NCI-H510A (cell line): Measurements from ENCODE around the gene RLF.
A peak's percentile ranks its signal among the peaks of the same experiment; 100 is the strongest.

ENCODE experiments used
- DNase-seq: peaks from one replicate; lab custom pipeline; 2025; lab: John Stamatoyannopoulos, UW

RLF gene, protein sequence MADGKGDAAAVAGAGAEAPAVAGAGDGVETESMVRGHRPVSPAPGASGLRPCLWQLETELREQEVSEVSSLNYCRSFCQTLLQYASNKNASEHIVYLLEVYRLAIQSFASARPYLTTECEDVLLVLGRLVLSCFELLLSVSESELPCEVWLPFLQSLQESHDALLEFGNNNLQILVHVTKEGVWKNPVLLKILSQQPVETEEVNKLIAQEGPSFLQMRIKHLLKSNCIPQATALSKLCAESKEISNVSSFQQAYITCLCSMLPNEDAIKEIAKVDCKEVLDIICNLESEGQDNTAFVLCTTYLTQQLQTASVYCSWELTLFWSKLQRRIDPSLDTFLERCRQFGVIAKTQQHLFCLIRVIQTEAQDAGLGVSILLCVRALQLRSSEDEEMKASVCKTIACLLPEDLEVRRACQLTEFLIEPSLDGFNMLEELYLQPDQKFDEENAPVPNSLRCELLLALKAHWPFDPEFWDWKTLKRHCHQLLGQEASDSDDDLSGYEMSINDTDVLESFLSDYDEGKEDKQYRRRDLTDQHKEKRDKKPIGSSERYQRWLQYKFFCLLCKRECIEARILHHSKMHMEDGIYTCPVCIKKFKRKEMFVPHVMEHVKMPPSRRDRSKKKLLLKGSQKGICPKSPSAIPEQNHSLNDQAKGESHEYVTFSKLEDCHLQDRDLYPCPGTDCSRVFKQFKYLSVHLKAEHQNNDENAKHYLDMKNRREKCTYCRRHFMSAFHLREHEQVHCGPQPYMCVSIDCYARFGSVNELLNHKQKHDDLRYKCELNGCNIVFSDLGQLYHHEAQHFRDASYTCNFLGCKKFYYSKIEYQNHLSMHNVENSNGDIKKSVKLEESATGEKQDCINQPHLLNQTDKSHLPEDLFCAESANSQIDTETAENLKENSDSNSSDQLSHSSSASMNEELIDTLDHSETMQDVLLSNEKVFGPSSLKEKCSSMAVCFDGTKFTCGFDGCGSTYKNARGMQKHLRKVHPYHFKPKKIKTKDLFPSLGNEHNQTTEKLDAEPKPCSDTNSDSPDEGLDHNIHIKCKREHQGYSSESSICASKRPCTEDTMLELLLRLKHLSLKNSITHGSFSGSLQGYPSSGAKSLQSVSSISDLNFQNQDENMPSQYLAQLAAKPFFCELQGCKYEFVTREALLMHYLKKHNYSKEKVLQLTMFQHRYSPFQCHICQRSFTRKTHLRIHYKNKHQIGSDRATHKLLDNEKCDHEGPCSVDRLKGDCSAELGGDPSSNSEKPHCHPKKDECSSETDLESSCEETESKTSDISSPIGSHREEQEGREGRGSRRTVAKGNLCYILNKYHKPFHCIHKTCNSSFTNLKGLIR (N-terminal part only)

DNA sequence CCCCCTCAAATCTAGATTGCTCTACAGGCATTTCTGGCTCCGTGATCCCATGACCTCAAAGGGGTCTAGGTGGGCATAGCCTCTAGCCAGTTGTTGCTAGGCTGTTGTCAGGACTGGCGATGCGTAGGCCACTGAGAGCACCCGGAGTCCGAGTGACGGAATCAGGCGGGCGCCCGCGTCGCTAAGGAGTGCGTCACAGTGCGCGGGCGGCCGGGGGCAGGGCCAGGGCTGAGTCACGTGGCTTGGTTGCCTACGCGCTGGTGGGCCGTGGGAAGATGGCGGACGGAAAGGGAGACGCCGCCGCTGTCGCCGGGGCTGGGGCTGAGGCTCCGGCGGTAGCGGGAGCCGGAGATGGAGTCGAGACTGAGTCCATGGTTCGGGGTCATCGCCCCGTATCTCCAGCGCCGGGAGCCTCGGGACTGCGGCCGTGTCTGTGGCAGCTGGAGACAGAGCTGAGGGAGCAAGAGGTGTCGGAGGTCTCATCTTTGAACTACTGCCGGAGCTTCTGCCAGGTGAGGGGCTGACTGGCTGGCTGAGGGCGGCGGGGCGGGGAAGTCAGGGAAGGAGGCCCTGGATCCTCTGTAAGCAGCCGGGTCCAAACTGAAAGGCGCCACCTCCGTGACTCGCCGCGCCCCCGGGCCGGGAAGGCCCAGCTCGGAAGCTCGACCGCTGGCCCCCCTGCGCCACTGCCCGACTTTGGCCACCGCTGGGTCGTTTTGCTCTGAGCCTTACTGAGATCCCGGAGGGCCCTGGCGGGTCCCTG lies at the start of gene RLF:
RLF (plus strand) TSS at position 263 of the 763 bp plus-strand sequence; CDS start at position 276, 13 bp downstream.
- DNase-seq: peak; percentile 99

GRCh38 chr1:40114400-40114799 lies 46.8 kb upstream of the RLF start:
- DNase-seq: no peak

- no peak for DNase-seq
Observed at GRCh38 chr1:40120128-40120527, 41.1 kb upstream of the RLF start.

DNA sequence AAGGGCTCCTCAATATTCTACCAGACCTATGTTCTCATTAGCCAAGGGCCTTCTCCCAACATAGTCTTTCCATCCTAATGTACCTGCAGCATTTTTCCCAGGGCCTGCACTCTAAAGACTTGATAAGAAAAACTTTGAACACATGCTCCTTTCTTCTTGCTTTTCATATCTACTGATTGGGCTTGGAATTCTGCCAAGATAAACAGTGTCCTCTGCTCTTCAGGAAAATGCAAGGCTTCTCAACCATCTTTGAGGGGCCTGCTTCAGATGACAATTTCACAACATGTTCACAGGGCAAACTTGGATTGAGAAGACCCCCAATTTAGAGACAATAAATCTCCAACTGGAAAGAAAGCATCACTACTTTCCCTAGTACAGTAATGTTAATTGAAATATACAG lies 38.3 kb upstream of the RLF start:
- no peak for DNase-seq

DNA sequence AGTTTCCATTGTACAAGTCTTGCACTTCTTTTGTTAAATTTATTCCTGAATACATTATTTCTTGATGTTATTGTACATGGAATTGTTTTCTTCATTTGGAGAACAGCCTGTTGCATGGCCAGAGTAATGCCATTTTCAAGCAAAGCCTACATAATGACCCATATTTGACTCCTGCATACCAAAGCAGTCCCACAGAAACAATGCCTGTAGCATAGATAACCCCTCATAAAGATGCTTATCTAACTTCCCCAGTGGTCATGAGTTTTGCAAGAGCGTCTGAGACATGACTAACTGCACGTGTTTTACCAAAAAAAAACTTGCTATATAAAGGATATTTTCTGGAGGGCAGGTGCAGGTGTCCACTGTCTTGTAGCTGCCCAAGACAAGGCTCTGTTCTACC lies 30.3 kb upstream of the RLF start:
- DNase-seq: no peak

DNA sequence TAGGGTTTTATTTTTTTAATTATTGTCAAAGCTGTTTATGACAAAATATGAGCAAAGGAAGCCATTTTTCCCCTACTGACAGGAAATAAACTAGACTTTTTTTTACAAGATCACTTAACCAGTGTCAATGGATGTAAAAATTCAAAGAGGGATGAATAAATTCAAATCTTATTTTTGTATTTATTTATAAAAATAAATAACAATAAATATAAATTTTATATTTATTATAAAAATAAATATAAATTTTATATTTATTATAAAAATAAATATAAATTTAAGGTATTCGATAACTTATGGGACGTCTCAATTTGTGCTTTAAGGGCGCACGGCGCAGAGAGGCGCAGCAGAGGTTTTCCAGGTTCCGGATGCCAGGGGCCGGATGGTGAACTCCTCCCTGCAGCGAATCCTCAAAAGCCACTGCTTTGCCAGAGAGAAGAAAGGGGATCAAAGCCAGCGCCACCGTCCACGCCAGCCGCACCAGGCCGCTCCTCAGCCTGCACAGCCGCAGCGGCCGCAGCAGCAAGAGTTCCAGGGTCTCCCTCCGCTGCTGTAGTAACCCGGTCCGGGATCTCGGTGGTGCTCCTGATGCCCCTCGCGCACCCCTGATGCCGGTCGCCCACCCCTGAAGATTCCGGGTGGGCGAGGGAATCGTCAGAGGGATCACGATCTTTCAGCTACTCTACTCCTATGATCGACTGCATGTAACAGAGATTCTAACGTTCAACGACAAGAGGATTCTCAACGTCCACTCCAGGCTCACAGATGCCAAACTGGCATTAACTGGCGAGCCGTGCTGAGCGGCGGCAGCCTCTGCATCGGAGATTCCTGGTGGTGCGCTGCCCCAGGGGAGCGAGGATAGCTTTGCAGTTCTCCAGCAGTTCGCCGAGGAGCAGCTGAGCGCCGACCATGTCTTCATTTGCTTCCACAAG lies 28.5 kb upstream of the RLF start:
- DNase-seq: no peak

DNA sequence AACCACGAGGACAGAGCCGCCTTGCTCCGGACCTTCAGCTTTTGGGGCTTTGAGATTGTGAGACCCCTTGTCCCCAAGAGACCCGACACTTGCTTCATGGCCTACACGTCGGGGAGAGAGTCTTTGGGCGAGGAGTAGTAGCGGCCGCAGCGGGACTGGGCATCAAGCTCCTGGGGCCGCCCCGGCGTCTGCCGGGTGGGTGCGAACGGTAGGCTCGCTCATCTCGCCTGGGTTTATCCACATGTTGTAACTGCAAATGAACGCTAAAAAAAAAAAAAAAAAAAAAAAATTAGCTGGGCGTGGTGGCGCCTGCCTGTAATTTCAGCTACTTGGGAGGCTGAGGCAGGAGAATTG lies 27.9 kb upstream of the RLF start:
- no peak for DNase-seq

DNA sequence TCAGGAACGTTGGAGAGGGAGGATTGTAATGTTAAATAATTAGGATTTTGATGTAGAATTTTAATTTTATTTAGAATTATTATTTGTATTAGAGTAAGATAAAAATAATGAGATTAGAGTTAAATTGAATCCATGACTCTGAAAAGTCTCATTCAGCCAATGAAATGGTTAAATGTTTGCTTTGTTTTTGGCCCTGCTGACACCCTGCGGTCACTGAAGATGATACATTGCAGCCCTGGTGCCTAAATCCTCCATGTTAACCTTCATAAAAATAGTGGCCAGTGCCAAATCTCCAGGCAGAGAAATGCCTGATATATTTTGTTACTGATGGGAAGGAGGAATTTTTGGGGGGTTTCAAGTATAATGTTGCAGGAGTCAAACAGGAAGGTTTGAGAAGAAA lies 27.3 kb upstream of the RLF start:
- DNase-seq: no peak

DNA sequence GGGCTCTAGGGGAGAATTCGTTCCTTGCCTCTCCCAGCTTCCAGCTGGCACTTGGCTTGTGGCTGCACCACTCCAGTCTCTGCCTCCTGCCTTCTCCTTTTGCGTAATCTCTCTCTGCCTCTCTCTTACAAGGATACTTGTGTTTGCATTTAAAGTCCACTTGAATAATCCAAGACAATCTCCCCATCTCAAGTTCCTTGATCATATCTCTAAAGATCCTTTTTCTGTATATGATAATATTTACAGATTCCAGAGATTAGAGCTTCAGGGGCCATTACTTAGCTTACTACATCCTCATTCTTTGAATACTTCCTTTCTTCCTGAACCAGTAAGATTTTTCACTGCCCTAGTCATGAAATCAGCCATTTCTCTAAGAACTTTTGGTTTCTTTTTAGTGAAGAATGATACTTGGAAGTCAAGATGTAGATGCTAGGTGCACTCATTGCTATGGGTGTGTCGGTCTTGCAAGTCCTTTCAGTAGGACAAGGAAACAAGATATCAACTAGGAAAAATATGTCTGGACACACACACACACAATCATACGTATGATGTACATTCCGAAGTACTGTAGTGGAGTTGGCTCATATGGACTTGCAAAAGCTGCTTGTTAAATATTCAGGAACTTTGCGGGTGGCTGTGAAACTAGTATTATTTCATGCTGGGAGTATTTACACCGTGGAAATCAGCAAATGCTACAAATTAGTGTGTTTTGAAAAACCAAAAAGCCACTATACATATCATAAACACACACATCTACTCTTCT lies 20.8 kb upstream of the RLF start:
- no peak for DNase-seq

DNA sequence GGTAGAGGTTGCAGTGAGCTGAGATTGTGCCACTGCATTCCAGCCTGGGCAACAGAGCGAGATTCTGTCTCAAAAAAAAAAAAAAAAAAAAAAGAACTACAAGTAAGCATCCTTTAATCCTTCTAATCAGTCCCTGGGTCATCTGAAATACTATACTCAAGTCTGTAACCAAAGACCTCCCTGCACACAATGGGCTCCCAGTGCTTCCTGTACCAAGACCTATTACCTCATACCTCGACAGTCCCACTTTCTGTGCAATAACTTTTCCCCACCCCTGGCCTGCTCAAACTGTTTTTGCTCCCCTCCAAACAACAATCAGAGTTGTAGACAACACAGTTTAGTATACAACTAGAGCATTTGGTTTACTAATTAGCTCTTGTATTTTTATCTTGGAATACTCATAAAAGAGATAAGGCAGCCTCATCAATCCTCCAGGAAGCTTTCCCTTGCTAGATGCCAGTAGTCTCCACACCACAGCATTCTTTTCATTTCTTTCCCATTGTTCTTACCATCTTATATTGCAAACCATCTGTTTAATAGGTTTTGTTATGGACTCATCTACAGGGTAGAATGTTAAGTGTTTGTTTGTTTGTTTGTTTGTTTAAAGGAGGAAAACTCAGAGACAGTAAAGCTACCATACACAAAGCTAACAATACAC lies 19.2 kb upstream of the RLF start:
- no peak for DNase-seq

GRCh38 chr1:40143891-40144575 lies 17.2 kb upstream of the RLF start:
- DNase-seq: peak; percentile 79

DNA sequence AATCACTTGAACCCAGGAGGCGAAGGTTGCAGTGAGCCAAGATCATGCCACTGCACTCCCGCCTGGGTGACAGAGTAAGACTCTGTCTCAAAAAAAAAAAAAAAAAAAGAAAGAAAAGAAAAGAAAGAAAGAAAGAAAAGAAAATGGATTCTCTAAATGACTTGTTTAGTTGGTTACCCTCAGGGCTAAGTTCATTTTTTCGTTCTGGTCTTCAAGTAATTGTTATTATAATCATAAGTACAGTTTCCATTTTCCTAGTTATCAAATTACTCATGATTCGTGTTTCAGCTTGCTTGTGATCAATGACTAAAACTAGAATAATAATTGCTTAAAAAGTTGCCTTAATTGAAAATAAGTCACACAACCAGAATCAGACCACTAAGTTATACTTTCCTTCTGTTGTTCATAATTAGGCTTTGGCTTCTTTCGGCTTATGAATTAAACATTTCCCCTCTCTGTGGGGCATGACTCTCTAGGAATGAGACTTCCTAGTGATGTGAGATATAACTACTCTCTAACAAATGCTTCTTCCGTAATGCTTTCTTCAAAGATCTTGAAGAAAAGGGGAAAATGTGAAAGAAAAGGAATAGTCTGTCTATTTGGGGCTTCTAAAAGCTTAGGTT lies 9.6 kb upstream of the RLF start:
- no peak for DNase-seq

GRCh38 chr1:40153073-40153770 lies 8.0 kb upstream of the RLF start:
- peak; percentile 28 for DNase-seq

- no peak for DNase-seq
Observed at GRCh38 chr1:40155135-40155534, 6.1 kb upstream of the RLF start.

GRCh38 chr1:40155910-40156309 lies 5.3 kb upstream of the RLF start:
- no peak for DNase-seq

- no peak for DNase-seq
Observed at GRCh38 chr1:40160806-40161124, 422 bp upstream of the RLF start.

- DNase-seq: no peak
Observed at GRCh38 chr1:40161888-40162397, 756 bp downstream of the RLF start.
